DOHH2 (cell line): Measurements from ENCODE around the gene EMX1.

Experiments
- H3F3A ChIP-seq: fragments of 200-600 bp; sonication (generic), shearing (Covaris generic); 2 replicates; pipeline ENCODE4 v1.6.0; 2016; ENCODE audit warnings: antibody characterized with exemption, mild to moderate bottlenecking; ENCODE audit not compliant: control insufficient read depth, insufficient read depth
- H3K27ac ChIP-seq: fragments of 200-600 bp; sonication (generic); 2 replicates; pipeline ENCODE4 v1.5.1; 2014; ENCODE audit warnings: low read depth, mild to moderate bottlenecking, low read length, moderate library complexity
- H3K27me3 ChIP-seq: fragments of 200-600 bp; sonication (generic); 2 replicates; pipeline ENCODE4 v1.6.1; 2014; ENCODE audit warnings: mild to moderate bottlenecking, low read length, mixed read lengths; ENCODE audit not compliant: control insufficient read depth
- H3K36me3 ChIP-seq: fragments of 200-600 bp; sonication (generic); 2 replicates; pipeline ENCODE4 v1.6.1; 2014; ENCODE audit warnings: mild to moderate bottlenecking, low read length, moderate library complexity, mixed read lengths; ENCODE audit not compliant: control insufficient read depth
- H3K4me1 ChIP-seq: fragments of 200-600 bp; sonication (generic); 2 replicates; pipeline ENCODE4 v1.6.1; 2014; ENCODE audit warnings: mild to moderate bottlenecking, low read length, mixed read lengths; ENCODE audit not compliant: control insufficient read depth
- H3K4me2 ChIP-seq: fragments of 200-600 bp; sonication (generic); 2 replicates; pipeline ENCODE4 v1.6.0; 2014; ENCODE audit warnings: mild to moderate bottlenecking, low read length, moderate library complexity
- H3K4me3 ChIP-seq: fragments of 200-600 bp; sonication (generic); 2 replicates; pipeline ENCODE4 v1.5.1; 2014; ENCODE audit warnings: mild to moderate bottlenecking, low read length, mixed read lengths
- H3K79me2 ChIP-seq: fragments of 200-600 bp; sonication (generic); 2 replicates; pipeline ENCODE4 v1.6.1; 2014; ENCODE audit warnings: mild to moderate bottlenecking, low read length, mixed read lengths; ENCODE audit not compliant: control insufficient read depth
- H3K9me2 ChIP-seq: fragments of 200-600 bp; sonication (generic); replicated peaks from 2 replicates; pipeline ENCODE4 v1.6.1; 2014; ENCODE audit warnings: mild to moderate bottlenecking, low read length, mixed read lengths; ENCODE audit not compliant: control insufficient read depth
- H3K9me3 ChIP-seq: fragments of 200-600 bp; sonication (generic); 2 replicates; pipeline ENCODE4 v1.6.1; 2014; ENCODE audit warnings: antibody characterized with exemption, low read length, mixed read lengths; ENCODE audit not compliant: control insufficient read depth, insufficient read depth
- H4K20me1 ChIP-seq: fragments of 200-600 bp; sonication (generic); 2 replicates; pipeline ENCODE4 v1.6.0; 2014; ENCODE audit warnings: low read depth, mild to moderate bottlenecking, antibody characterized with exemption, low read length, moderate library complexity; ENCODE audit not compliant: control insufficient read depth, insufficient read depth
- EZH2phosphoT487 ChIP-seq: fragments of 200-600 bp; sonication (generic); IDR thresholded peaks from 2 replicates; pipeline ENCODE4 v1.6.1; 2017; ENCODE audit warnings: borderline replicate concordance, mild to moderate bottlenecking, antibody characterized with exemption, low read length, moderate library complexity, mixed read lengths
- TF ChIP-seq, protein P1 (sequence below): fragments of 200-600 bp; sonication (generic); IDR thresholded peaks from one replicate; pipeline ENCODE4 v1.5.1; 2014; ENCODE audit warnings: antibody characterized with exemption, mild to moderate bottlenecking, low read depth, low read length; ENCODE audit not compliant: poor library complexity, severe bottlenecking

The EMX1 gene

DNA sequence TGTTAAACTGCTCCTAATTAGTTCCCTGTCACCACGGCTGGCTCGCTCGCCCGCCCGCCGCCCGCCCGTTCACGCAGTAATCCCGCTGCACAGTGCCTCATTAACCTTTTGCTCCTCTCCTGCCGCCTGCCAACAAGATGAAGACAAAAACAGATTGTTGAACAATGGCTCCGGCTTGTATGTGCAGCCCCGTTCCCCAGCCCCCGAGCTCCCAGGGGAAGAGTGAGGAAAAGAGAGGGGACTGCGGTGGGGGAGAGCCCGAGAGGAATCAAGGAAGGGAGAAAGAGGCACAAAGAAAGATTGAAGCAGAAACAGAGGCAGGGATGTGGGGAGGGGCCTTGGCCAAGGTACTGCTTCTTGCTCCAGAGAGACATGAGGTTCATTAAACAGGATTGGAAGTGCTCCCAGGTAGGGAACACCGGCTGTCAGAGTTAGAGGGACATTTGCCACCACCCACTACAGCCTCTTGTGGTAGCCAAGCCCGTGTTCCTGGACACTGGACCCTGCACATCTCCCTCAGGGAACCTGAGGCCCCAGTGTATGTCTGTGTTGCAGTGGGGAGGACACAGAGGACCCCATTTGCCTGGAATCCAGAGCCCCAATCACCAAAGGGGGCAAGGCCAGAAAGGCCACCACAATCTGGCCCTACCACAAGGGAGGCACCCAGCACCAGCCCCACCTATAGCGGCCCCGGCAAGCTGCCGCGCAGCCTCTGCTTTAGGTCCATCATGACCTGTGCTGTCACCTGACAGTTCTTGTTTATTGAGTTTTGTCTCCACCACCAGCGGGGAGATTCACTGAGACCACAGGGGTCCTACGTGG, 38.1 kb downstream of the EMX1 start:
- H3K4me2 ChIP-seq, result no peak overlapping the region
- no peaks in the 10 kb centered on the region for H4K20me1 ChIP-seq
- H3K27me3 ChIP-seq, result no peaks in the 10 kb centered on the region
- H3K9me2 ChIP-seq, result no peaks in the 10 kb centered on the region
- H3K36me3 ChIP-seq, result no peaks in the 10 kb centered on the region
- no peaks in the 10 kb centered on the region for H3K4me1 ChIP-seq
- no peaks in the 10 kb centered on the region for H3K9me3 ChIP-seq
- TF ChIP-seq EZH2phosphoT487, result no peak
- TF ChIP-seq, protein P1, sequence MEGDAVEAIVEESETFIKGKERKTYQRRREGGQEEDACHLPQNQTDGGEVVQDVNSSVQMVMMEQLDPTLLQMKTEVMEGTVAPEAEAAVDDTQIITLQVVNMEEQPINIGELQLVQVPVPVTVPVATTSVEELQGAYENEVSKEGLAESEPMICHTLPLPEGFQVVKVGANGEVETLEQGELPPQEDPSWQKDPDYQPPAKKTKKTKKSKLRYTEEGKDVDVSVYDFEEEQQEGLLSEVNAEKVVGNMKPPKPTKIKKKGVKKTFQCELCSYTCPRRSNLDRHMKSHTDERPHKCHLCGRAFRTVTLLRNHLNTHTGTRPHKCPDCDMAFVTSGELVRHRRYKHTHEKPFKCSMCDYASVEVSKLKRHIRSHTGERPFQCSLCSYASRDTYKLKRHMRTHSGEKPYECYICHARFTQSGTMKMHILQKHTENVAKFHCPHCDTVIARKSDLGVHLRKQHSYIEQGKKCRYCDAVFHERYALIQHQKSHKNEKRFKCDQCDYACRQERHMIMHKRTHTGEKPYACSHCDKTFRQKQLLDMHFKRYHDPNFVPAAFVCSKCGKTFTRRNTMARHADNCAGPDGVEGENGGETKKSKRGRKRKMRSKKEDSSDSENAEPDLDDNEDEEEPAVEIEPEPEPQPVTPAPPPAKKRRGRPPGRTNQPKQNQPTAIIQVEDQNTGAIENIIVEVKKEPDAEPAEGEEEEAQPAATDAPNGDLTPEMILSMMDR, result no peak
- no peak overlapping the region for H3K4me3 ChIP-seq
- H3K27ac ChIP-seq, result no peak overlapping the region
- no peaks in the 10 kb centered on the region for H3F3A ChIP-seq
- no peaks in the 10 kb centered on the region for H3K79me2 ChIP-seq

DNA sequence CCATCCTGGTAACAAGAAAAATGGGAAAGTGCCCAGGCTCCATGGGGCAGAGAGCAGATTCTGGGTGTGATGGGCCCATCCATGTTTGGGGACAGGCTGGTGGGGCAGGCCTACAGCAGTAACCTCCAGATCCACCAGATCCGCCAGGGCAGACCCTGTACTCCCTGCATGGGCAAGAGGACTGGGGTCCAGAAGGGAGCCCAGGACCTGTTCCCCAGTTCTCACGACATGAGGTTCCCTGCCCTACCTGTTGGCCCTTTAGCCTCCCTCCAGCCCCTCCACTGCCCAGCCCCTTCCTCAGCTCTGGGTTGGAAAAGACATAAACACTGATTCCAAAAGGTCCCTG, 38.7 kb downstream of the EMX1 start:
- H3K9me2 ChIP-seq, result no peaks in the 10 kb centered on the region
- no peak overlapping the region for H3K4me3 ChIP-seq
- H3K4me1 ChIP-seq, result no peaks in the 10 kb centered on the region
- no peak overlapping the region for H3K27ac ChIP-seq
- no peak overlapping the region for H3K4me2 ChIP-seq
- H3K9me3 ChIP-seq, result no peaks in the 10 kb centered on the region
- H3F3A ChIP-seq, result no peaks in the 10 kb centered on the region
- H3K79me2 ChIP-seq, result no peaks in the 10 kb centered on the region
- H4K20me1 ChIP-seq, result no peaks in the 10 kb centered on the region
- TF ChIP-seq EZH2phosphoT487, result no peak
- TF ChIP-seq, protein P1, result no peak
- no peaks in the 10 kb centered on the region for H3K36me3 ChIP-seq
- H3K27me3 ChIP-seq, result no peaks in the 10 kb centered on the region

DNA sequence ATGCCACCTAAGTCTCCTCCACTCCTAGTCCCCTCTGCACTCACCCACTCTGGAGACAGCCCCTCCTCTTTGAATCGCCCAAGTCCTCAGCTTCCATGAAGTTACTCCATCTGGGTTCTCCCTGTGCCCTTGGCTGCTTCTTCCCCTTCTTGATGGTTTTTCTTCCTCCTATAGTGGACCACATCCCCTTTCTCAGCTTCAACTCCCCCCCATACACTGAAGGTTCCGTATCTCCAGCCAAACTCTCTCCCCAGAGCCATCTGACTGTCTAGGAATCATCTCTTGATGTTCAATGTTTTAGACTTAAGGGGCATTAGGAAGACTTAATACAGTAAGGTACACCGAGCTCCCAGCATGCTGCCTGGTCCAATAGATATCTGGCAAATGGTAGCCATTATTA, 39.6 kb downstream of the EMX1 start:
- Histone ChIP-seq H3K36me3 (no peaks in the 10 kb centered on the region), H4K20me1 (no peaks in the 10 kb centered on the region), H3K27ac (no peak overlapping the region), H3K79me2 (no peaks in the 10 kb centered on the region), H3K4me3 (no peak overlapping the region), H3K27me3 (no peaks in the 10 kb centered on the region), H3K9me3 (no peaks in the 10 kb centered on the region), H3K4me1 (no peaks in the 10 kb centered on the region), H3K9me2 (no peaks in the 10 kb centered on the region), H3F3A (no peaks in the 10 kb centered on the region), H3K4me2 (no peak overlapping the region)
- TF ChIP-seq EZH2phosphoT487, result no peak
- TF ChIP-seq, protein P1, result no peak
